ENCODE measurements around the gene UBE2D2. TPM values are rescaled to one million over a fixed set of nuclear protein-coding genes. Genes with fewer than 3 reads are reported as not detected.
A peak's percentile ranks its signal among the peaks of the same experiment; 100 is the strongest.

The UBE2D2 gene
- total and polyA plus RNA-seq, 2 of the 13 experiments (the other 11 are each of a cell fraction or from before 2014, with no cell fraction given), result 79.1 to 109 TPM

DNA sequence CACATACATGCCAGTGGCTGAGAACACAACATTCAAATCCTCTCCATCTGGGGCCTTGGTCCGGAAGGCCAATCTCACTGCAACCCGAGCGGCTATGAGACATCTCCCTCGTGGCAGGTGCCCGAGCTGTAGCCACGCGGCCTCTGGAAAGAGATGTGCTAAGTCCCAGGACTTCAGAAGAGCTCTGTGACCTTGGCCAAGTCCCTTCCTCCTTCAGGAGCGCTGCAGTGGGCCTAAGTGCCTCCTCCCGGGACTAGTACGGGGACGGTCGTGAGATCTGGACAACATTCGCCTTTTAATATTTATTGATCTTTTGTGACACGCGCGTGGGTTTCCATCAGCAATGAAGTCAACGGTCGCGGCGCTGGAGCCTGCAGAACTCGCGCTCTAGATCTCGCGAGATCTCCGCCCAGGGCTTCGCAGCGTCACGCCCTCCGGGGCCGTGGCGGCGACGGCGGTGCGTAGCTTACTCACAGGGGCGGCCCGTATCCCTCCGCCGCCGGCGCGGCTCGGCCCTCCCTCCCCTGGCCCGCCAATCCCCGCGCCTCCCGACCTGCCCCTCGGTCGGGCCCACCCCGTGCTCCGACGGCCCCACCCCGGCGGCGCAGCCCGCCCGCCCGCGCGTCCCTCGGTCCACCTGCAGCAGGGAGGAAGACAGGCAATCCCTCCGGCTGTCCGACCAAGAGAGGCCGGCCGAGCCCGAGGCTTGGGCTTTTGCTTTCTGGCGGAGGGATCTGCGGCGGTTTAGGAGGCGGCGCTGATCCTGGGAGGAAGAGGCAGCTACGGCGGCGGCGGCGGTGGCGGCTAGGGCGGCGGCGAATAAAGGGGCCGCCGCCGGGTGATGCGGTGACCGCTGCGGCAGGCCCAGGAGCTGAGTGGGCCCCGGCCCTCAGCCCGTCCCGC is at the start of gene UBE2D2 (continued):
- TF ChIP-seq, protein P1, sequence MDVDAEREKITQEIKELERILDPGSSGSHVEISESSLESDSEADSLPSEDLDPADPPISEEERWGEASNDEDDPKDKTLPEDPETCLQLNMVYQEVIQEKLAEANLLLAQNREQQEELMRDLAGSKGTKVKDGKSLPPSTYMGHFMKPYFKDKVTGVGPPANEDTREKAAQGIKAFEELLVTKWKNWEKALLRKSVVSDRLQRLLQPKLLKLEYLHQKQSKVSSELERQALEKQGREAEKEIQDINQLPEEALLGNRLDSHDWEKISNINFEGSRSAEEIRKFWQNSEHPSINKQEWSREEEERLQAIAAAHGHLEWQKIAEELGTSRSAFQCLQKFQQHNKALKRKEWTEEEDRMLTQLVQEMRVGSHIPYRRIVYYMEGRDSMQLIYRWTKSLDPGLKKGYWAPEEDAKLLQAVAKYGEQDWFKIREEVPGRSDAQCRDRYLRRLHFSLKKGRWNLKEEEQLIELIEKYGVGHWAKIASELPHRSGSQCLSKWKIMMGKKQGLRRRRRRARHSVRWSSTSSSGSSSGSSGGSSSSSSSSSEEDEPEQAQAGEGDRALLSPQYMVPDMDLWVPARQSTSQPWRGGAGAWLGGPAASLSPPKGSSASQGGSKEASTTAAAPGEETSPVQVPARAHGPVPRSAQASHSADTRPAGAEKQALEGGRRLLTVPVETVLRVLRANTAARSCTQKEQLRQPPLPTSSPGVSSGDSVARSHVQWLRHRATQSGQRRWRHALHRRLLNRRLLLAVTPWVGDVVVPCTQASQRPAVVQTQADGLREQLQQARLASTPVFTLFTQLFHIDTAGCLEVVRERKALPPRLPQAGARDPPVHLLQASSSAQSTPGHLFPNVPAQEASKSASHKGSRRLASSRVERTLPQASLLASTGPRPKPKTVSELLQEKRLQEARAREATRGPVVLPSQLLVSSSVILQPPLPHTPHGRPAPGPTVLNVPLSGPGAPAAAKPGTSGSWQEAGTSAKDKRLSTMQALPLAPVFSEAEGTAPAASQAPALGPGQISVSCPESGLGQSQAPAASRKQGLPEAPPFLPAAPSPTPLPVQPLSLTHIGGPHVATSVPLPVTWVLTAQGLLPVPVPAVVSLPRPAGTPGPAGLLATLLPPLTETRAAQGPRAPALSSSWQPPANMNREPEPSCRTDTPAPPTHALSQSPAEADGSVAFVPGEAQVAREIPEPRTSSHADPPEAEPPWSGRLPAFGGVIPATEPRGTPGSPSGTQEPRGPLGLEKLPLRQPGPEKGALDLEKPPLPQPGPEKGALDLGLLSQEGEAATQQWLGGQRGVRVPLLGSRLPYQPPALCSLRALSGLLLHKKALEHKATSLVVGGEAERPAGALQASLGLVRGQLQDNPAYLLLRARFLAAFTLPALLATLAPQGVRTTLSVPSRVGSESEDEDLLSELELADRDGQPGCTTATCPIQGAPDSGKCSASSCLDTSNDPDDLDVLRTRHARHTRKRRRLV (CRISPR knock-in tag; IDR thresholded peaks at IDR 0.05), result no peak
- TF ChIP-seq, protein P2, sequence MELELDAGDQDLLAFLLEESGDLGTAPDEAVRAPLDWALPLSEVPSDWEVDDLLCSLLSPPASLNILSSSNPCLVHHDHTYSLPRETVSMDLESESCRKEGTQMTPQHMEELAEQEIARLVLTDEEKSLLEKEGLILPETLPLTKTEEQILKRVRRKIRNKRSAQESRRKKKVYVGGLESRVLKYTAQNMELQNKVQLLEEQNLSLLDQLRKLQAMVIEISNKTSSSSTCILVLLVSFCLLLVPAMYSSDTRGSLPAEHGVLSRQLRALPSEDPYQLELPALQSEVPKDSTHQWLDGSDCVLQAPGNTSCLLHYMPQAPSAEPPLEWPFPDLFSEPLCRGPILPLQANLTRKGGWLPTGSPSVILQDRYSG (CRISPR knock-in tag; IDR thresholded peaks at IDR 0.05), result no peak
- 0 out of 2 replicates have a peak, but pooled peaks have one; percentile 10 for TF ChIP-seq HIVEP1 (CRISPR knock-in tag; IDR thresholded peaks at IDR 0.05)
- no peak for TF ChIP-seq ZNF451 (CRISPR knock-in tag; IDR thresholded peaks at IDR 0.05)
- no peak; the same call in 1 of the 2 replicates for TF ChIP-seq FOXJ3 (CRISPR knock-in tag; IDR thresholded peaks at IDR 0.05; ENCODE audit: borderline replicate concordance)
- no peak for TF ChIP-seq ZNF460 (CRISPR knock-in tag; IDR thresholded peaks at IDR 0.05; ENCODE audit: borderline replicate concordance)
- TF ChIP-seq ZNF781 (CRISPR knock-in tag; IDR thresholded peaks at IDR 0.05; ENCODE audit: borderline replicate concordance, not compliant biosample characterization), result peak; percentile 42
- TF ChIP-seq, protein P3, sequence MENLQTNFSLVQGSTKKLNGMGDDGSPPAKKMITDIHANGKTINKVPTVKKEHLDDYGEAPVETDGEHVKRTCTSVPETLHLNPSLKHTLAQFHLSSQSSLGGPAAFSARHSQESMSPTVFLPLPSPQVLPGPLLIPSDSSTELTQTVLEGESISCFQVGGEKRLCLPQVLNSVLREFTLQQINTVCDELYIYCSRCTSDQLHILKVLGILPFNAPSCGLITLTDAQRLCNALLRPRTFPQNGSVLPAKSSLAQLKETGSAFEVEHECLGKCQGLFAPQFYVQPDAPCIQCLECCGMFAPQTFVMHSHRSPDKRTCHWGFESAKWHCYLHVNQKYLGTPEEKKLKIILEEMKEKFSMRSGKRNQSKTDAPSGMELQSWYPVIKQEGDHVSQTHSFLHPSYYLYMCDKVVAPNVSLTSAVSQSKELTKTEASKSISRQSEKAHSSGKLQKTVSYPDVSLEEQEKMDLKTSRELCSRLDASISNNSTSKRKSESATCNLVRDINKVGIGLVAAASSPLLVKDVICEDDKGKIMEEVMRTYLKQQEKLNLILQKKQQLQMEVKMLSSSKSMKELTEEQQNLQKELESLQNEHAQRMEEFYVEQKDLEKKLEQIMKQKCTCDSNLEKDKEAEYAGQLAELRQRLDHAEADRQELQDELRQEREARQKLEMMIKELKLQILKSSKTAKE (CRISPR knock-in tag; IDR thresholded peaks at IDR 0.05; ENCODE audit: borderline replicate concordance), result no peak; the same call in 1 of the 2 replicates
- no peak for TF ChIP-seq ZNF3 (CRISPR knock-in tag; IDR thresholded peaks at IDR 0.05)
- no peak for TF ChIP-seq SRSF9 (IDR thresholded peaks at IDR 0.05; ENCODE audit: borderline replicate concordance, insufficient read depth, low read depth, low read length, poor library complexity, severe bottlenecking)
- TF ChIP-seq, protein P4, sequence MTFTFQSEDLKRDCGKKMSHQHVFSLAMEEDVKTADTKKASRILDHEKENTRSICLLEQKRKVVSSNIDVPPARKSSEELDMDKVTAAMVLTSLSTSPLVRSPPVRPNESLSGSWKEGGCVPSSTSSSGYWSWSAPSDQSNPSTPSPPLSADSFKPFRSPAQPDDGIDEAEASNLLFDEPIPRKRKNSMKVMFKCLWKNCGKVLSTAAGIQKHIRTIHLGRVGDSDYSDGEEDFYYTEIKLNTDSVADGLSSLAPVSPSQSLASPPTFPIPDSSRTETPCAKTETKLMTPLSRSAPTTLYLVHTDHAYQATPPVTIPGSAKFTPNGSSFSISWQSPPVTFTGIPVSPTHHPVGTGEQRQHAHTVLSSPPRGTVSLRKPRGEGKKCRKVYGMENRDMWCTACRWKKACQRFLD (CRISPR knock-in tag; IDR thresholded peaks at IDR 0.05; ENCODE audit: borderline replicate concordance), result no peak
- TF ChIP-seq, protein P5, sequence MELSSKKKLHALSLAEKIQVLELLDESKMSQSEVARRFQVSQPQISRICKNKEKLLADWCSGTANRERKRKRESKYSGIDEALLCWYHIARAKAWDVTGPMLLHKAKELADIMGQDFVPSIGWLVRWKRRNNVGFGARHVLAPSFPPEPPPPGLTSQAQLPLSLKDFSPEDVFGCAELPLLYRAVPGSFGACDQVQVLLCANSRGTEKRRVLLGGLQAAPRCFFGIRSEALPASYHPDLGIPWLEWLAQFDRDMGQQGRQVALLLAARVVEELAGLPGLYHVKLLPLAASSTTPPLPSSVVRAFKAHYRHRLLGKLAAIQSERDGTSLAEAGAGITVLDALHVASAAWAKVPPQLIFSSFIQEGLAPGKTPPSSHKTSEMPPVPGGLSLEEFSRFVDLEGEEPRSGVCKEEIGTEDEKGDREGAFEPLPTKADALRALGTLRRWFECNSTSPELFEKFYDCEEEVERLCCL (CRISPR knock-in tag; IDR thresholded peaks at IDR 0.05; ENCODE audit: borderline replicate concordance), result no peak
- TF ChIP-seq EZH2 (conservative IDR thresholded peaks at IDR 0.05; ENCODE audit: low read depth, low read length), result no peak
- TF ChIP-seq CHD4 (IDR thresholded peaks at IDR 0.05; ENCODE audit: borderline replicate concordance, low read length), result peak; percentile 64; the same call in 1 of the 2 replicates
